Astrocyte of the cerebellum (primary cell): ENCODE results near the gene PPP5C.
A peak's percentile ranks its signal among the peaks of the same experiment; 100 is the strongest.

Experiments
- DNase-seq: peaks from one replicate; pipeline ENCODE4 v3.0.0-alpha.2; 2011; ENCODE audit warnings: low read depth
- H3K4me3 ChIP-seq: 2 replicates; pipeline ENCODE4 v1.5.1; 2011; ENCODE audit warnings: mild to moderate bottlenecking, low read depth, low read length, moderate library complexity
- in situ Hi-C: cut with HindIII; loops from 2 replicates; pipeline ENCODE4 v1.10.0; 2017; ENCODE audit warnings: low sequenced_read_pairs
- TF ChIP-seq, protein P1 (sequence below): IDR thresholded peaks from 2 replicates; pipeline ENCODE4 v1.5.1; 2012; ENCODE audit warnings: low read length, low read depth, moderate library complexity, mild to moderate bottlenecking; ENCODE audit errors: missing control alignments

Gene PPP5C

DNA sequence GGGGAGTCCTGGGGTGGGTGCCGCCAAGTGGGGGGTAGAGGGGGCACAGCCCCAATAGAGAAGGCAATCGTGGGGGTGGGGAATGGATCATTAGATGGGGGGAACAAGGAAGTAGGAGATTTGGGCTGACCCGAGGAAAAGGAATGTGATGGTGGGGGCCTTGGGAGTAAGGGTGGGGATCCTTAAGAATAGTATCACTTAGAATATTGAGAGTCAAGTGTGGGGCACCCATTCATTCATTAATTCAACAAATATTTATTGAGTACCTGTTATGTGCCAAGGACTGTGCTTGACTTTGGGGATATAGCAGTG, 641 bp downstream of the PPP5C start:
- in situ Hi-C loops, result no loop called here

DNA sequence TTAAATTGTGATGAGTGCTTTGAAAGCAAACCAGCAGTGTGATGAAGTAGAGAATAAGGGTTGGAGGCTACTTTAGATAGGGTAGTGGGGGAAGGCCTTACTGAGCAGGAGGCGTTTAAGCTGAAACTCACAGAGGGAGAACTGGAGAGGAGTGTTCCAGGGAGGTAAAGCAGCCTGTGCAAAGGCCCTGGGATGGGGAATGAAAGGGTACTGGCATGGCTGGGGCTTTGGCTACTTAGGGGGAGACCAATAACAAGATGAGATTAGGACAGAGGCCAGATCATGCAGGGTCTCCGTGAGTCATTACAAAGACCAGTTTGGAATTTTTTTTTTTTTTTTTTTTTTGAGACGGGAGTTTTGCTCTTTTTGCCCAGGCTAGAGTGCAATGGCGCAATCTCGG, 1.1 kb downstream of the PPP5C start:
- in situ Hi-C loops, result no loop called here
- TF ChIP-seq, protein P1, sequence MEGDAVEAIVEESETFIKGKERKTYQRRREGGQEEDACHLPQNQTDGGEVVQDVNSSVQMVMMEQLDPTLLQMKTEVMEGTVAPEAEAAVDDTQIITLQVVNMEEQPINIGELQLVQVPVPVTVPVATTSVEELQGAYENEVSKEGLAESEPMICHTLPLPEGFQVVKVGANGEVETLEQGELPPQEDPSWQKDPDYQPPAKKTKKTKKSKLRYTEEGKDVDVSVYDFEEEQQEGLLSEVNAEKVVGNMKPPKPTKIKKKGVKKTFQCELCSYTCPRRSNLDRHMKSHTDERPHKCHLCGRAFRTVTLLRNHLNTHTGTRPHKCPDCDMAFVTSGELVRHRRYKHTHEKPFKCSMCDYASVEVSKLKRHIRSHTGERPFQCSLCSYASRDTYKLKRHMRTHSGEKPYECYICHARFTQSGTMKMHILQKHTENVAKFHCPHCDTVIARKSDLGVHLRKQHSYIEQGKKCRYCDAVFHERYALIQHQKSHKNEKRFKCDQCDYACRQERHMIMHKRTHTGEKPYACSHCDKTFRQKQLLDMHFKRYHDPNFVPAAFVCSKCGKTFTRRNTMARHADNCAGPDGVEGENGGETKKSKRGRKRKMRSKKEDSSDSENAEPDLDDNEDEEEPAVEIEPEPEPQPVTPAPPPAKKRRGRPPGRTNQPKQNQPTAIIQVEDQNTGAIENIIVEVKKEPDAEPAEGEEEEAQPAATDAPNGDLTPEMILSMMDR, result no peak
- H3K4me3 ChIP-seq, result peak overlapping the region; percentile 85
- DNase-seq, result no peak

More for the DNA sequence above, 641 bp downstream of the PPP5C start:
- H3K4me3 ChIP-seq, result peak overlapping the region; percentile 85
- no peak for DNase-seq
- TF ChIP-seq, protein P1, result no peak

DNA sequence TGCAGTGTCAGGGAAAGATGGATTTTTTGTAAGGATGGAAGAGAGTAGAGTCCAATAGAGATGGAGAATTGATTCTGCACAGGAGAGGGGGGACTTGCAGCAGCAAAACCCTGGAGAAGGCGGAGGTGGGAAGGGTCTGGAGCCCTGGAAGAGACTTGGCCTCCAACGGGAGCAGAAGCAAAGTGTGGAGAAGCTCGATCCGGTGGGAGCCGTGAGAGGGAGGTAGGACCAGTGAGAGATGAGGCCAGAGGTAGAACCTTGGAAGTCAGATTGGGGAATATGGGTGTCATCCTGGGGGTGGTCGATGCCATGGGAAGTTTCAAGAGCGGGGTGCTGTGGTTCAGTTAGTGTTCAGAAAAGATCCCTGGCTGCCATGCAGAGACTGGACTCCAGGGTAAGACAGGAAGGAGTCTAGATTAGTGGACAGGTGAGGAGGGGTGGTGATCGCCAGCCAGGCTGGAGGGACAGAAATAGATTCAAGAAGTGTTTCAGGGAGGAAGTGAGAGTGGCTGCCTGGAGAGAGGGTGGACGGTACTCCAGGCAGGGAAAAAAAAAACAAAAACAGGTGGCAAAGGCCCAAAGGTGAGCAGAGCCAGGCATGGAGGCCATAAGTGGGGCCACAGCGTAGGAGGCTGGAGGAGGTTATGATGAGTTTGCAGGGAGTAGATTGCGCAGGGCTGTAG, 2.6 kb downstream of the PPP5C start:
- in situ Hi-C loops, result no loop called here
- no peak overlapping the region for H3K4me3 ChIP-seq
- no peak for DNase-seq
- TF ChIP-seq, protein P1, result no peak

DNA sequence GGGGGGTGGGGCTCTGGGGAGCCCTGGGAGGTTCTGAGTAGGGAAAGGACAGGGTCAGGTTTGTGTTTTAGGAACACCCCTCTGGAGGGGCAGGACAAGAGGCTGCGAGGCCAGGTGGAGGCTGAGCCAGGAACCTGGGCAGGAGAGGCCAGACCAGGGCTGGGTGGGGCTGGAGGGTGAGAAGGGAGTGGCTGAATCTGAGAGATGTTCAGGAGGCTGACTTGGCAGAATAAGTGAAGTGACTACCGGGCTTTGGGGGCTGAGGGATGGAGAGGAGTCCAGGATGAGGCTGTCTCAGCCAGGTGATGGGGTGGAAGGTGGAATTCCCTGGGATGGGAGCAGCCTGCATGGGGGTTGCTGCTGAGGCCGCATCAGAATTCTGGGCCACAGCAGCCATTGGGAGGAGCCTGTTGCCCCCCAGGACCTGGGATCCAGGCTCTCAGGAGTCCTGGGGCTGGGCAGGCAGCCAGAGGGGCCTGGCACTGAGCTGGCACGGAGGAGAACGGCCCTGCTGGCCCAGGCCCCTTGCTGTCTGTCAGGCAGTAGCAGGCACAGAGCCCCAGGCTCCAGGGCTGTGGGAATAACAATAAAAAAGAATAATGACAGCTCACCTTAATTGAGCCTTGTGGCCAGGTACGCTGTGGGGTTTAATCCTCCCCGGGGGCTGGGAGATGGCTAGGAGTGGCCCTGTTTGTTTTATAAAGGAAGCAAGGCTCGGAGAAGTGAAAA, 3.3 kb downstream of the PPP5C start:
- TF ChIP-seq, protein P1, result no peak
- H3K4me3 ChIP-seq, result no peak overlapping the region
- in situ Hi-C loops, result no loop called here
- no peak for DNase-seq

DNA sequence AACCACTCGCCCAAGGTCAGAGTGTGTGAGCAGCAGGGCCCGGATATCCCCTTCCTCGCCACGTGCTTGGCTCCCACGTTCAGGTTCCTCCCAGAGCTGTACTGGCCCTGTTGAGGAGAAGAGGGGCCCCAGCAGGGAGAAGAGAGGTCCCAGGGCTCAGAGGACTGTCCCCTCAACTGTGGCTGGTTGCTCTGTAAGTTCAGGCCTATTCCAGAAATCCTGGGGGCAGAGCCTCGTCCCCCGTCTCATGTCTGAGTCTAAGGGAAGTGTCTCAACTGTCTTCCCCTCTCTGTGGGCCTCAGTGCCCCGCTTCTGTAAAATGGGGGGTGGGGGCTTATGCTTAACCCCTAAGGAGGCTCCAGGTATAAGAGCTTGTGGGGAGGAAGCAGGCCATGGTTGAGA, 3.9 kb downstream of the PPP5C start:
- TF ChIP-seq, protein P1, result no peak
- in situ Hi-C loops, result no loop called here
- H3K4me3 ChIP-seq, result no peak overlapping the region
- DNase-seq, result no peak

DNA sequence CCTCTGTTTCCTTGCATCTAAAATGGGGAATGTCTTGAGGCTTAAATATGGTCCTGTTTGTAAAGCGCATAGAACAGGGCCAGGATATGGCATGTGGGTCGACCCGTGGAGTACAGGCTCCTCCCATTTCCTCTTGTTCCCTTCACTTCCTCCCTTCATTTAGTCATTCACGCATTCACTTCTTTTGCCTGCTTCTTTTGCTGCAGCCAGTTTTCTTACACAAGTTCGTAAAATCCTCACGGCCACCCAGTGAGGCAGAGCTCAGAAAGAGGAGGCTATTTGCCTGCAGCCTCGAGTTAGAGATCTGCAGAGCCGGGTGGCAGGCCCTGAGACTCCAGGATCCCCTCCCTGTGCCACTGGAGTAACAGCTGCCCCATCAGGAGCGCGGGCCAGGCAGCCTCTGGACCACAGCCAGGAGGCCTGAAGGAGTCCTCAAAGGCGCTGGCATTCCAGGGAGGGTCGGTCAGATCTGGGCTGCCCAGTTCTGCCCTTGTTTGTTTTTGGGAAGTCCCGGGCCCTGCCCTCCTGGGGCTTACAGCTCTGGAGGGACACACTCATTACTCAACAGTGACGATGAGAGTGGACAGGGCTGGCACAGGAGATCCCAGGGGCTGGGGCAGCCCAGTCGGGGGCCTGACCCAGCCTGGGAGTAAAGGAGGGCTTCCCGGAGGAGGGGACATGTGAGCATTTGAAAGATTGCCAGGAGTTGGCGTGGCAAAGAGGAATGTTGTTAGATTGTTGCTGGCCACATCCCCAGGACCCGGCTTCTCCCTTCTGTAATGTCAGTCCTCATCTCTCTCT, 4.6 kb downstream of the PPP5C start:
- no peak overlapping the region for H3K4me3 ChIP-seq
- in situ Hi-C loops, result no loop called here
- DNase-seq, result no peak
- TF ChIP-seq, protein P1, result no peak
